Stomach (tissue), 9 donors: ENCODE data around the gene LIN9. TPM values are rescaled to one million over a fixed set of nuclear protein-coding genes. Genes with fewer than 3 reads are reported as not detected.

Experiments used
- DNase-seq, 2 donors: peaks; one replicate each; pipeline versions ENCODE4 v3.0.0 to v3.0.0-alpha.2; 2013 to 2019
- H3K27ac ChIP-seq, 5 donors: fragments of 200-600 bp in 4 of 5; sonication (generic) in 4 of 5; one replicate each; pipeline ENCODE4 v1.5.1; 2013 to 2019; ENCODE audit warnings: mild to moderate bottlenecking in 1 of 5, moderate library complexity in 1 of 5
- H3K27me3 ChIP-seq, 3 donors: fragments of 200-600 bp; sonication (generic); one replicate each; pipeline ENCODE4 v1.5.1; 2017 to 2019; ENCODE audit warnings: mixed run types in 1 of 3
- H3K36me3 ChIP-seq, 4 donors: fragments of 200-600 bp; sonication (generic); 1 replicate in 3 of 4; 2 replicates in 1 of 4; pipeline ENCODE4 v1.5.1; 2016 to 2019
- H3K4me1 ChIP-seq, 4 donors: fragments of 200-600 bp; sonication (generic); one replicate each; pipeline ENCODE4 v1.5.1; 2016 to 2019
- H3K4me3 ChIP-seq, 4 donors: fragments of 200-600 bp; sonication (generic) in 3 of 4; one replicate each; pipeline ENCODE4 v1.5.1; 2016 to 2019; ENCODE audit warnings: mild to moderate bottlenecking in 1 of 4
- H3K9me3 ChIP-seq, 4 donors: fragments of 200-600 bp; sonication (generic); one replicate each; pipeline ENCODE4 v1.5.1; 2016 to 2019
- CTCF ChIP-seq, 7 experiments: fragments of 450-650 bp in 4 of 7; fragments of 200-600 bp in 3 of 7; sonication (generic) in 3 of 7; IDR thresholded peaks; one replicate each; pipeline ENCODE4 v1.5.1; 2016 to 2019; ENCODE audit warnings: antibody characterized with exemption in 7 of 7, control low read depth in 2 of 7, mild to moderate bottlenecking in 1 of 7
- EP300 ChIP-seq: sonication (generic); formaldehyde crosslinking; IDR thresholded peaks from one replicate; pipeline ENCODE4 v1.6.1; 2017; ENCODE audit warnings: antibody characterized with exemption
- POLR2A ChIP-seq, 4 donors: fragments of 450-650 bp; IDR thresholded peaks; one replicate each; pipeline ENCODE4 v1.6.1; 2016; ENCODE audit warnings: antibody characterized with exemption in 4 of 4, control low read depth in 2 of 4, mild to moderate bottlenecking in 1 of 4, moderate library complexity in 1 of 4
- POLR2AphosphoS5 ChIP-seq, 3 donors: sonication (generic); formaldehyde crosslinking; IDR thresholded peaks; one replicate each; pipeline ENCODE4 v1.6.1; 2016; ENCODE audit warnings: antibody characterized with exemption in 3 of 3
- whole genome bisulfite sequencing, 5 donors: extraction: QIAGEN DNeasy Blood & Tissue Kit in 3 of 5; methylation state at CpG; one replicate each; pipeline versions ENCODE4 v1.1.5 to v1.1.7; 2013 to 2018; 5-methylcytosine and 5-hydroxymethylcytosine counted together
- intact Hi-C: fragments of 100-400 bp; cut with DNase I; formaldehyde crosslinking; loops from one replicate; pipeline ENCODE4 v1.15.1; 2023; ENCODE audit warnings: low total_unique reads
- polyA plus RNA-seq, 3 donors: library from polyadenylated mRNA; stranded (reverse); fragments of 200-250 nt; gene quantifications; one replicate each; pipeline ENCODE4 v1.2.3, GENCODE V29; 2013
- total RNA-seq, 5 donors: library from RNA; depleted of rRNA; stranded (reverse); fragments of >200 nt; gene quantifications; one replicate each; pipeline versions ENCODE4 v1.1.0 to v1.2.3, GENCODE V29; 2014 to 2016
- donor health status: healthy with polysubstance abuse.
- donor health status: Bipolar disorder and iron deficiency.
- donor health status: healthy.

LIN9 gene
- total and polyA plus RNA-seq, 8 donors = 1.3 to 45.5 (median 2.9) TPM; not detected in 1

- 96 to 98% (median 98%) methylated on average over 7 of the region's 7 CpGs for WGBS, 5 donors
- TF ChIP-seq POLR2AphosphoS5 (IDR thresholded peaks at IDR 0.05) (no peak), CTCF (IDR thresholded peaks at IDR 0.05) (no peak), POLR2A (IDR thresholded peaks at IDR 0.05) (no peak), EP300 (no peak)
- H3K36me3 ChIP-seq = no peaks in the 10 kb centered on the region
- H3K9me3 ChIP-seq = no peaks in the 10 kb centered on the region
- peaks cover 0 to 26% (median 23%) of the 10 kb centered on the region in 4 donors for H3K4me1 ChIP-seq
- no peak for DNase-seq
- no peak overlapping the region for H3K4me3 ChIP-seq
- no peak overlapping the region for H3K27ac ChIP-seq
- H3K27me3 ChIP-seq = no peaks in the 10 kb centered on the region
- intact Hi-C loops = no loop called here
Measured at GRCh38 chr1:226311376-226311775, 2.4 kb upstream of the LIN9 start.

GRCh38 chr1:226310637-226311195 lies 1.8 kb upstream of the LIN9 start:
- 49 to 73% (median 53%) methylated on average over 2 of the region's 2 CpGs for WGBS, 5 donors
- Histone ChIP-seq H3K27me3 (no peaks in the 10 kb centered on the region), H3K27ac (peak overlapping the region in 2 of 5 donors; percentile 72 to 78), H3K36me3 (no peaks in the 10 kb centered on the region), H3K9me3 (no peaks in the 10 kb centered on the region), H3K4me1 (peaks cover 0 to 26% (median 23%) of the 10 kb centered on the region in 4 donors), H3K4me3 (no peak overlapping the region)
- TF ChIP-seq POLR2A (IDR thresholded peaks at IDR 0.05) = no peak
- TF ChIP-seq CTCF (IDR thresholded peaks at IDR 0.05) = no peak
- no peak for TF ChIP-seq EP300
- peak in 1 of 3 donors; percentile 38 for TF ChIP-seq POLR2AphosphoS5 (IDR thresholded peaks at IDR 0.05)
- peak; percentile 36 to 52 for DNase-seq
- intact Hi-C loops = no loop called here

- TF ChIP-seq POLR2AphosphoS5 (IDR thresholded peaks at IDR 0.05) (no peak), POLR2A (IDR thresholded peaks at IDR 0.05) (no peak), CTCF (IDR thresholded peaks at IDR 0.05) (no peak), EP300 (no peak)
- Histone ChIP-seq H3K27ac (peak overlapping the region in 3 of 5 donors; percentile 72 to 87 (median 78)), H3K9me3 (no peaks in the 10 kb centered on the region), H3K36me3 (no peaks in the 10 kb centered on the region), H3K4me1 (peaks cover 0 to 26% (median 23%) of the 10 kb centered on the region in 4 donors), H3K27me3 (no peaks in the 10 kb centered on the region), H3K4me3 (no peak overlapping the region)
- DNase-seq = no peak
- 75 to 87% (median 86%) methylated on average over 5 of the region's 5 CpGs for WGBS, 5 donors
- intact Hi-C loops = no loop called here
Measured at GRCh38 chr1:226310245-226310540, 1.2 kb upstream of the LIN9 start.

- Histone ChIP-seq H3K27ac (peak overlapping the region; percentile 72 to 87 (median 79)), H3K9me3 (no peaks in the 10 kb centered on the region), H3K4me3 (peak overlapping the region; percentile 83 to 100 (median 88)), H3K4me1 (peaks cover 0 to 26% (median 23%) of the 10 kb centered on the region in 4 donors), H3K36me3 (no peaks in the 10 kb centered on the region), H3K27me3 (no peaks in the 10 kb centered on the region)
- WGBS, 5 donors = 5 to 7% (median 6%) methylated on average over 34 to 62 of the region's 62 CpGs
- intact Hi-C loops = no loop called here
- DNase-seq = peak in 1 of 2 donors; percentile 23
- peak in 3 of 7 experiments; percentile 19 to 27 (median 24) for TF ChIP-seq CTCF (IDR thresholded peaks at IDR 0.05)
- TF ChIP-seq EP300 = no peak
Measured at GRCh38 chr1:226309398-226310244, 657 bp upstream of the LIN9 start.
